Activated gamma-delta T cell treated with Interleukin-2 at 50 U/mL for 16 hours (primary cell): ENCODE results near the gene MYT1.

Experiments used
- DNase-seq: peaks from one replicate; pipeline ENCODE4 v3.0.0-alpha.2; 2020

The MYT1 gene

DNA sequence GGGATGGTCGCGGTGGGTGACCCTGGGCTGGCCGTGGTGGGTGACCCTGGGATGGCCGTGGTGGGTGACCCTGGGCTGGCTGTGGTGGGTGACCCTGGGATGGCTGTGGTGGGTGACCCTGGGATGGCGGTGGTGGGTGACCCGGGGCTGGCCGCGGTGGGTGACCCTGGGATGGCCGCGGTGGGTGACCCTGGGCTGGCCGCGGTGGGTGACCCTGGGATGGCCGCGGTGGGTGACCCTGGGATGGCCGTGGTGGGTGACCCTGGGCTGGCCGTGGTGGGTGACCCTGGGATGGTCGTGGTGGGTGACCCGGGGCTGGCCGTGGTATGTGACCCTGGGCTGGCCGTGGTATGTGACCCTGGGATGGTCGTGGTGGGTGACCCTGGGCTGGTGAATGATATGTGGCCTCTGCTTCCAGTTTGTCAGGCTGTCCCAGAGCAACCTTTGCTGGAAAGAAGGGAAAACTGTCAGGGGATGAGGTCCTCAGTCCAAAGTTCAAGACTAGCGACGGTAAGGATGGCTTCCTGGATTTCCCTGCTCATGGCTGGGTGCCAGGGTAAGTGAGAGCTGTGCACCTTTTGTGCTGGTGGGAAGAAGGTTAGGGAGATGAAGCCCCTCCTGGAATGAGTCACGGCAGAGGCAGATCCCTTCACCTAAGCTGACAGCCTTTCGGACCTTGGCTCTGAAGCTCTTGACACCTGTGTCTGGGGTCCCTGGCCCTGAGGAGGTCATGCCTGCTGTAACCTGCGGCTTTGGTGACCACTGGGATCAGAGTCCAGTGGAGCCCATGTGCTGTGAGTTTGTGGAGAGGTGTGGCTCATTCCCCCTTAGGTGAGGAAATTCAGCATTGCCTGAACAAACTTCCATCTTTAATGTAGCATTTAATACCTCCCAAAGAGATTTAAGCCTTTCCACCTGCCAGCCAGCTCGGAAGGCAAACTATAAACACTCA, 72.2 kb downstream of the MYT1 start:
- DNase-seq: no peak

DNA sequence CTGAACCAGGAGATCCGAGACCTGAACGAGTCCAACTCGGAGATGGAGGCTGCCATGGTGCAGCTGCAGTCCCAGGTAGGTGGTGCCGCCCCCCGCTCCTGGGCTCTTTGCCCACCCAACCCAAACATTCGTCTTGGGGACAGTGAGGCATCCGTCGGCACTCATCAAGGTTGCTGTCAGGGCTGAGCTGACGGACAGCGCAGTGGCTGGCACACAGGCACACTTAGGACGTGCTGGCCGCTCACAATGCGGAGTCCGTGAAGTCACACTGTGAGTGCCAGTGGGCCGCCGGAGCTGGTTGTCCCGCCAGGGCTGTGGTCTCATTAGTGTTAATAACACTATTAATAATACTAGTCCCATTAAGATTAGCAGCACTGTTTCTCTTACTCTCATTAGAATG, 73.1 kb downstream of the MYT1 start:
- no peak for DNase-seq

DNA sequence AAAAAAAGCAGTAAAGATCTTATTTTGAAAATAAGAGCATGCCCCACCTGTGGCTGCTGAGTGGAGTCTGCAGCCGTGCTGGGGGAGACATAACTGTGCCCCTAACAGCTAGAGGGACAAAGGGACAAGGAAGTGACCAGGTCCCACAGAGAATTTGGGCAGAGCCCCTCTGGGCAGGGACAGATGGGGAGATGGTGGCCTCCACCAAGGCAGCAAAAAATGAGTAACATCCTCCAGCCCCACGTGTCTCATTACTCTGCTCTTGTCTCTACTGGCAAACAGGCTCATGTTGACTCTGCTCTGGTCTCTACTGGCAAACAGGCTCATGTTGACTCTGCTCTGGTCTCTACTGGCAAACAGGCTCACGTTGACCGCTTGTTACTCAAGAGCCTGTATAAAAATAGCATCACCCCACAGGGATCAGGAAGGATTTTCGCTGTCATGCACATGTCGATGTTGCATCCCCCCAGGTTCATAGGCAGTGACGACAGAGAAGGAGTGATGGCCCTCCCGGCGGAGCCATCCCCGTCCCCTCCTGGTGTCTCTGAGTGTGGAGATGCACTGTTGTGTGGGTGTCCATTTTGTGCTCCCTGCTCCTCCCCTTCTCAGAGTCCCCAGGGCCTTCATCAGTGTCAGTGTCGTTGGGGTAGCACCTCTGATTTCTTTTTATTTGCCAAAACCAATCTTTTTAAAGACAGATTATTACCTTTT, 74.0 kb downstream of the MYT1 start:
- no peak for DNase-seq

DNA sequence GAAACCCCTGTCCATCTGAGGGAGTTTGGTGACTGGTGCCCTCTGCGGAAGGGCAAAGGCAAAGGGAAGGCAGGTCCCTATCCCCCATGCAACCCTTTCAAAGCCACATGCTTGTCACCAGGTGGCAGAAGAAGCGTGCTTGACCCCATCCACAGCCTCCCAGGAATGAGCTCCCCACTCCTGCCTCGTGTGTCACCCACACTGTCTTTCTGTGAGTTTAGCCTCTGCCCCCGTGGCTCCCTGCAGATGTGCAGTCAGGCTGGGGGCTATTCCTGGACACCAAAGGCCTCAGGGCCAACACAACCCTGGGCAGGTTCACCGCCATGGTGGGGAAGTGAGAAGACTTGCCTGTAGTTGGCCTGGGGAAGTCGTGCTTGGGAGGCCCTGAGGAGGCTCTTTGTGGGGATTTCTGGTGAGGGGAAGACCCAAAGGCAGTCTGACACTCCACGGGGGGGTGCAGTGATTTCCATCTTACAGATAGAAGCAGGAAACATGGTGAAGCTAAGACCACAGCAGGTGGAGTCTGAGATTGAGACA, 74.7 kb downstream of the MYT1 start:
- DNase-seq: no peak

DNA sequence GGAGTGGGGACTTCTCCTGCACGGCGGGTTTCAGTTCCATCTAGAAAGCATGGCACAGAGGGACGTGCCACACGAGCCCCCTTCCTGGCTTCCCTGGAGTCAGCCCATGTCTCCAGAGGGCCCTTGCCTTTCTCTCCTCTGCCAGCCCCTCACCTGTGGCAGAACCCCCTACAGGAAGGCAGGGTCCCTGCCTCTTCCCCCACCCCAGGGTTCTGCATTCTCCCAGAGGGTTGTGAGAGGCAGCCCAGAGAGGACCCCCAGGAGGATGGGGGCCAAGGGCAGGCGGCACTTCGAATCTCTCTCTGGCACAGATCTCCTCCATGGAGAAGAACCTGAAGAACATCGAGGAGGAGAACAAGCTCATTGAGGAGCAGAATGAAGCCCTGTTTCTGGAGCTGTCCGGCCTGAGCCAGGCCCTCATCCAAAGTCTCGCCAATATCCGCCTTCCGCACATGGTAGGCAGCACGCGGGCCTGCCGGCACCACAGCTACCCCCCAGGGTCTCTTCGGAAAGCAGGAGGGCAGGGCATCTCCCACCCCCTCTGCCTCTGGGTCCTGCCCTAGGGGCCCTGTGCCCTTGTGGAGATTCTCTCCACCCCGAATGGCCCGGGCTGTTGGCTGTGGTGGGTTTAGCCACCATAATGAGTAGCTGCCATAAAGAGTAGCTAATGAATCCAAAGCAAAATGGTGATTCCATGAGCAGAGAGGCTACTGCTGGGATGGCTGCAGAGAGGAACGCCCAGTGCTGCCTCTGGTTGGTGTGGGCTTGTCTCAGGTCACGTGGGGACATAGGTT, 75.4 kb downstream of the MYT1 start:
- no peak for DNase-seq

DNA sequence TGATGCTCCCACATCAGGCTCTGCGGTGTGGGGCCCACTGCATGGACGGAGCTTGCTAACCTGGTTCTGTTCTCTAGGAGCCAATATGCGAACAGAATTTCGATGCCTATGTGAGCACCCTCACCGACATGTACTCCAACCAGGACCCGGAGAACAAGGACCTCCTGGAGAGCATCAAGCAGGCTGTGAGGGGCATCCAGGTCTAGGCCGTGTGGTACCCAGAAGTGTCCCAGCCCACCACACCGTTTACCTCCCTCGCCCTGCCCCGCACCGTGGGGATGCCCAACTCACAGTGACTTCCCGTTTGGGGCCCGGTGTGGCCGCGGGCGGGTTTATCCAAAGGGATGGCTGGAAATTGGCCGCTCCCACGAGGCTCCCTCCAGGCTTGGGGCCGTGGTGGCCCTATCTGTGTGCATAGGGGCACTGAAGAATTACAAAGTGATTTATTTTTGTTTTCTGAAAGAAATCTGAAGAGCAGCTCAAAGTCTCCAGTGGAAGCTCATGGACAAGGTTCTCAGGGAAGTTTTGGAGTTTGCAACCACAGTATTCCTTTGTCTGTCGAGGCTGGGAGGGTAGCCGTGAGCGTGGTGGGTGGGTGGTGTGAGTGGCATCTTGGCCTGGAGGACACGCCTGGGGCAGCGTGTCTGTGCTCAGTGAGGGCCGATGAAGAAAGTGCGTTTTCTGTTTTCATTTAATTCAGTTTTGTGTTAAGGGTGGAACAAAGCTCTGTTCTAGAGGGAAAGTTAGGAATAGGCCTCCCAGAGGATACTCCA, 76.2 kb downstream of the MYT1 start:
- no peak for DNase-seq

DNA sequence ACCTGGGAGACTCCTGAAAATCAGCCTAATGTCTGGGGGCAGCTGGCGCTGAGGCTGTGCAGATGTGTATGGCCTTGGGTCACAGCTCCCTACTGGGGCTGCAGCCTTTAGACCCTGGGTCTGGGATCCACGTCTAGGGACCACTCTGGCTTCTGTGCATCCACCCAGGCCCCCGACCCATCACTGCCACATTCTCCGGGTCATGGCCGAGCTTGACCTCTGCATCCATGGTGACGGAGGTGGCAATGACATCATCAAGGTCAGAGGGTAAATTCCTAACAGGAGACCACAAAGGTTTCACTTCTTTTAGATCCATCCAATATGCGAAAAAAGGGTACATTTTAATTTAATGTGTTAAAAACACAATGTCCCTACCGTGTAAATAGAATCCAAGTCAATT, 76.8 kb downstream of the MYT1 start:
- DNase-seq: no peak

DNA sequence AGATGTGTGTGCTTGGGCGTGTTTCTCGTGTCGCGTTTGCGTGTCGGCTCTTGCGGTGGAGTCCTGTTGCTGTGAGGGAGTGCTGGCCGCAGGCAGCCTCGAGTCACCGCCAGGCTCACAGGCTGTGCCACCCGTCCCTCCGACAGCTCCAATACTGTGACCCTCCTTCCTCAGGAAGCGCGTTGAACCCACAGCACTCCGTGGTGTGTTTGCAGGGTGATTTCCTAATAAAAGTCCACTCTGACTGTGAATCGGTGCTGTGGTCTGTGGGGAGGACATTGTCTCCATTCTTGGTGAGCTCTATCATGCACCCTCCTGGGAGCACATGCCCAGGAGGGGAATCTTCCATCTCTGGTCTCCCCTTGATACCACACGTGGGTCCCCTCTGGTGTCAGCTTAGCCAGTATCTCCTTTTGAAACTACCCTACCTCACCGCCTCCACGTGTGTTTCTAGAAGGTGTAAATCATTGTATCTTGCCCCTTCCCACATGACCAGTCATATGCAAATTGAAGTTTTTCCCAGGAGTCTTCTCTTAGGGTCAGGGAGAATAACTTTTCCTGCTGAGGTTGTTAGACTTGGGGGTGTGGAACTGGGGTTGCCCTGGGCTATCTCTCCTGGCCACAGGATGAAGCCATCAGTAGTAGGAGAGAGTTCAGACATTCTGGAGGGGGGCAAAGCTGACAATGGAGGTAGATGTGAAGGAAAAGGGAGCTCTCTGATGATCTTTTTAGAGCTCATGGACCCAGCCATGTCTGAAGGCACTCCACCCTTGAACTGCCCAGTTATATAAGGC, 77.9 kb downstream of the MYT1 start:
- no peak for DNase-seq

DNA sequence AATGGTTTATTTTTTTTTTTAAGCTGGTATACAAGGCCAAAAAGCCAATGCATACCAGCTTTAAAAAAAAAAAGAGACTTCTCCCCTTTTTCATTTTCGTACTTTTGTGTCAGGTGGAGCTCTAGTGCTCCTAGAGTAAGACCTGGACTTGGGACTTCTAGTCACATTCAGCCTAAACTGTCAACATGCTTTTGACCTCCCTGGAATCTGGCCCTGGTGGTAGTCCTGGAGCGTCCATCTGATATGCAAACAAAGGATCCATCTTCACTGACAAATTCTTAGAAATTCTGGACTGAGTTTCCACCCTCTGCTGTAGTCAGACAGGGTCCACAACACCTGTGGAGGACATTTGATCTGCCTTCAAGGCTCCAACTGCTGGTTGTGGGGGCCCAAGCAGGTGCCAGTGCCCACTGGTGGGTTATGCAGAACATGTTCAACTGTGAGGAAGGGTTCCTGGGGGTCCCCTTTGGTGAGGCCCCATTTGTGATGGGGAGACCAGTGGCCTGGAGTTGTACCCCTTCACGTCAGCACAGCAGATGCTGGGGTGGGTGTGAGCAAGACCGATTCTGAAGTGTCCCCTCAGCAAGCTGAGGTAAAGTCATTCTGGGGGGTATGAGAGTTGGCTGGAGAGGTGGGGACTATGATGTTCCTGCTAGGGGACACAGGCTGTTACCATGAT, 78.7 kb downstream of the MYT1 start:
- no peak for DNase-seq

DNA sequence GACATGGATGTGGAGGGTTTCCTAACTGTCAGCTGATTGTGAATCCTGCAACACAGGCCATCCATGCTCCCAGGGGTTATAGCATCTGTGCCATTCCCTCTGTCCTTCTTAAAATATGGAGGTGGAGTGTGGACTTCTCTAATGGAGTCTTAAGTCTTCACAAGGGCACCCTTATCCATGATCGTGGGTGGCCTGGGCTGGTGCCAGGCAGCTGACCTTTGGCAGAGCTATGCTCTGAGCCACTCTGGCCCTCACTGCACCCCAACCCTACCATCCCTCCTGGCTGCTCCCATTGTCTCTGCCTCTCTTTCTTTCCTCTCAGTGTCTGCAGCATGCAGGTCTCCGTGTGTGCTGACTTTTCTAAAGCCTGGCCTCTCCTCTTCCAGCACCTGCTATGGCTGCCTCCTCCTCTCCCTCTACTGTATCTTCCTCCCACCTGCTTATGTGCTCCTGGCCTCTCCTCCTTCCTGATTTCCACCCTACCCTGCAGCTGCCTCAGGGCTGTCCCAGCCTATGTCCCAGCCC, 80.1 kb downstream of the MYT1 start:
- no peak for DNase-seq

DNA sequence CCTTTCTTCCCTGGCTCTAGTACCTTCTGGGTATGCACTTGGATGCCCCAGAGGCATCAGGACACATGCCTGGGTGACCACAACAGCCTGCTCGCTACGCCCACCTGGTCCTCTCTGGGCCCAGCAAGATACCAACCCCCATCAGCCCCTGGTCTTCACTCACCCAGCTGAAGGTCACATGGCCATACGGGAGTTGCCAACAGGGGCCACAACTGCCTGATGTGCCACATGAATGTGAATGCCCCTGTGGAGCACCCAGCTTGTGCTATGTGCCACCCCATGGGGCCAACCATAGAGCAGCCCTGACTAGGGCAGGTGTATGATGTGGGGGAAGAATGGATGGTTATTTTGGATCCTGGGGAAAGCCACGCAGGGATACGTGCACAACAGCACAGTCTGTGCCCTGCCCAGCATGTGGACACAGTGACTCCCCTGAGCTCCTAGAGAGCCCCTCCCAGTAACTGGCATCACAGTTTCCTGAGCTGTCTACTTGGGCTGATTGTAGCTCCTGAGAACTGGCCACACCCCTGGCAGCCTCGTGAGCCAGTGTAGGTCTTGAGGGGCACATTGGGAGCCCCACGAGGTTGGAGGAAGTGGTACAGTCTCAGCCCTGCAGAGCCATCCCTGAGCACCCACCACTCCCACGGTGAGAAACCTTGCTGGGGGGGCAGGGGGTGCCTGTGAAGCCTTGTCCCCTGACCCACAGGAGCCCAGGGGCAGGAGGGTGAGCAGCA, 80.8 kb downstream of the MYT1 start:
- DNase-seq: no peak

DNA sequence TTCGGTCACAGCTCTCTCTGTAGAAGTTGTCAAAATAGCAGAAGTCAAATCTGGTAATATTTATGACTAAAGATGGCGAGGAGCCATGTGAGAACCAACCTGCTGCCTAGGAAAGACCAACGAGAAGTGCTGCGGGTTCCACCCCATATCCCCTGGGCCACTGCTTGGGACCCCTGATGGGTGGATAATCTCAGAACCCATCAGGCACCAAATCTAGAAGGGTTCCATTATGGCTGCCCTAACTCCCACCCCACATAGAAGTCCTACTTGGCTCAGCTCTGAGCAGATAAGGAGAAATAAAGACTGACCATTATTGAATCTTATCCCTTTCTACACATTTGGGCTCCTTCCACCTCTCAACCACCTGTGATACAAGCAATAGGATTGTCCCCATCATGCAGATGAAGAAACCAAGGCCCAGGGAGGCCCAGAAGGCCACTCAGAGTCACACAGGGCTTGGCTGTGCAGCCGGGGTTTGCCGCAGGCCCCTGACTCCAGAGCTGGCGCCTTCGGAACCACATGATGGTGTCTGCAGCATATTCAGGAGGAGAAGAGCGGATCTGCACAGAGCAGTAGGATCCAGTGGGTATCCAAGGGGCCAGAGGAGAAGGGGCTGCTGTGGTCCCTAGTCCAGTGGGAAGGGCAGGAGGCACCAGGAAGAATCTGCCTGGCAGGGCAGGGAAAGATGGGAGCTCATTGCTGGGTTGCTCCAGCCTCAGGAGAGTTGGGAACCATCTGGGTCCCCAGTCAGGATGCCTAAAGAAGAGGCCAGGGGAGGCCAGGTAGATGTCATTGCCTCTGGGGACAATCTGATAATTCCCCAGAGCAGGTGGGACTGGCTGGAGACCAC, 81.7 kb downstream of the MYT1 start:
- no peak for DNase-seq

DNA sequence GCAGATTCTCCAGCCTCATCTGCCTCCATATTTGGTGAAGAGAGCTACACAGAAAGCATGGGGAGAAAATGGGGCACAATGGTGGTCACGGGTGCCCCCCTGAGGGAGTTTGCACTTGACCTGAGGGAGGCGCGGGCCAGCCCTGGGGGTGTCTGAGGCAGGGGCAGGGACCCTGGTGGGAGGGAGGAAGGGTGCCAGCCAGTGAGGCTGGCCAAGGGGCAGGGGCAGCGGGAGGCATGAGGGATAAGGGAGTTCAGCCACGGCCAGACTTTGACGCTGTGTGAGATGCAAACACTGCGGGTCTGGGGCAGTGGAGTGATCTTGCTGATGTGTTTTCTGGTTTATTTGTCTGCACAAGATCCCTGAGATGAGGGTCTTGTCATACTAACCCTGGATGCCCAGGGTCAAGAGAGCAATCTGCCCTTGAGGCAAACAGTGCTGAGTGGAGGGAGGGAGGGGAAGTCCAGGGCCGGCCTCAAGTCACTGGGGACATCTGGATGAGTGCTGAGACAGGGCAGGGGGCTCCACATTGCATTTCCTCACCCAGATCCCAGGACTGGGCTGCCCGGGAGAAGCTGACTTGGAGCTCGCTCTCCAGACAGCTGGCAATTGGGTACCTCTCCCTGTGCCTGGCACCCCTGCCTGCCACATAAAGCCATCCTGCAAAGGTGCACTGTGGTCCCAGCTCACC, 82.5 kb downstream of the MYT1 start:
- DNase-seq: no peak

DNA sequence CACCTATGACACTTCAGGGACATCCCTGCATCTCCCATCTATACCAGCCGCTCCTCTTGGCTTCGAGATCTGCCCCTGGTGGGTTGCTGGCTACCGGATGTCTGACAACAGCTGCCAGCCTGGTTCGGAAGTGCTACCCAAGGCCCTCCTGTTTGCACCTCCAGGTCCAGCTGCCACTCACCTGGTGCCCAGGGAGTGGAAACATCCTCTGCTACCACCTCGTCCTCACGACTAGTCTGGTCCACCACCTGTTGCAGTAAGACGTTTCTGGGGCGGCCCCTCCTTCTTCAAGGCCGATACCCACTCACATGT, 83.0 kb downstream of the MYT1 start:
- DNase-seq: no peak

DNA sequence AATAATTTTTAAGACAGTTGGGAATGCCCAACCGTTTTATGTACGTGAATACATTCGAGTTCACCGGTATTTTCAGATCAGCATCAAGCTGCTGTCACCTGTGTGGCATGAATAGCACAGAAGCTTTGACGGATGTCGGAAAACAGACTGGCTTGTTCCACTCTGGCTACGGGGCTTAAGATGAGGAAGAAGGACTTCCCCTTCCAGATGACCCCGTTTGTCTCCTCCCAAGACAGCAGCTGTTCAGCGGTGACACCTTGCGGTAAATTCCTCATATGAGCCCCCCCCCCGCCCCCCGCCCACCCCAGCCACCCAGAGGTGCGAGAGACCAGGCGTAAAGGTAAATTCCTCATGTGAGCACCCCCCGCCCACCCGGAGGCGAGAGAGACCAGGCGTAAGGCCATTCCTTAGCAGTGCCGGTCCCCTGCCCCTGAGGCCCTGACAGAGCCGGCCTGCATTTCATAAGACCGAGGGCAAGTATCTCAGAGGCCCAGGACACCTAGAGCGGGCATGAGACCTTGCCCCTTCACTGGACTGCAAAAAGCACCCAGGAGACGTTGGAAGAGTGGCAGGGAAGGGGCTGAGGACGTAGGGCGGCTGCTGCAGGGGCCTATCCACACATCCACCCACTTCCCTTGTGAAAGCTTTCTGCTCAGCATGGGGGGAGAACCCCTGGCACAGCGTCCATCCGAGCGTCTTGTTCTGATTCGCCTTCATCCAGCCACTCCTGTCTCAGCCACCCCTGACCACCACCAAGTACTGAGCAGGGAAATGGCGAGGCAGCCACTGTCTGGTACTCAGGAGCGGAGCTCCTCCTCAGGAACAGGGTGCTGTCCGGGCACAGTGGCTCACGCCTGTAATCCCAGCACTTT, 84.0 kb downstream of the MYT1 start:
- DNase-seq: no peak

DNA sequence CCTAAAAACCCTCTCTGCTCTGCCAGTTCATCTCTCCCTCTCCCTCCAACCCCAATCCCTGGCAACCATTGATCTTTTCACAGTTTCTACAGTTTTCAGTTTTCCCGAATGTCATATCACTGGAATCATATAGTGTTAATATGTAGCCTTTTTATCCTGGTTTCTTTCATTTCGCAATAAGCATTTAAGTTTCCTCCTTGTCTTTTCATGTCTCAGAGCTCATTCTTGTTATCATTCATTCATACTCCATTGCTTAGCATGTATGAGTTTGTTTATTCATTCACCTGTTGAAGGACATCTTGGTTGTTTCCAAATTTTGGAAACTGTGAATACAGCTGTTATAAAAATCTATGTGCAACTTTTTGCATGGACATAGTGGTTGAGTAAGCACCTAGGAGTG, 85.8 kb downstream of the MYT1 start:
- no peak for DNase-seq

DNA sequence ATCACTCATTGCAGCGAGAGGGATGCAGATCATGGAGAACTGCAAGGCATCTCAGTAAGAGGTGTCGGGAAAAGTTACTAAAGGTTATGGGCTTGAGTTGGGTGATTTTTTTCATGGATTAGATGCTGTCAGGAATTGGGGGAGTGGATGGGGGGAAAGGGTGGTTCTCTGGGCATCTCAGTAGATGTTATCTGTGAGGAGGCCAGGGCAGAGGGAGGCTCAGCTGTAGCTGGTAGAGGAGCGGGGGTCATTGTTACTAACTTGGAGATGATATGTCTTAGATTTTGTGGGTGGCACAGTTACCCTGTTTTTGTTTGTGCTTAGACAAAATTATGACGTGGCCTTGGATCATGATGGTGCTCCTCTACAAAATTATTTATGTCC, 88.7 kb downstream of the MYT1 start:
- DNase-seq: no peak

DNA sequence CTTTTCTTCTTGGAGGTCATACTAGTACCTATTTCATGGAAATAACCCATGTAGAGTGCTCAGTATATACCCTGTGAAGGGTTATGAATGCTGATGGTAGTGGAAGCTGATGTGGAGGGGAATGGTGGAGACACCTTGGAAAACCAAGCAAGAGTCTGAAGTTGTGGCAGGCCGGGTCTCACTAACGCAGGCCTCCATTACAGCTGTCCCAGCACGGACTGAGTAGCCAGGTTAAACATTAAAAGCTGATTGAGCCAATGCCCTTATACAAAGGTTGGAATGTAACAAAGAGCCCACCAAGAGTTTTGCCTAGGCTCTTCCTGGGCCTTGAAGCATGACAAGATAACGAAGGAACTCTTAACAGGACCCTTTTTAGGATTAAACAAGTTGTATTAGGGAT, 89.2 kb downstream of the MYT1 start:
- no peak for DNase-seq
